Epithelial cell of esophagus (primary cell): ENCODE measurements around the gene TRAM2.

Experiments
- DNase-seq: peaks from one replicate; pipeline ENCODE4 v3.0.0; 2010; ENCODE audit warnings: low read depth
- H3K4me3 ChIP-seq: 2 replicates; pipeline ENCODE4 v1.5.1; 2011; ENCODE audit warnings: mild to moderate bottlenecking, low read length, control low read depth
- CTCF ChIP-seq: IDR thresholded peaks from 2 replicates; pipeline ENCODE4 v1.5.1; 2011; ENCODE audit warnings: low read depth, mild to moderate bottlenecking, low read length, control low read depth, inconsistent platforms; ENCODE audit not compliant: insufficient read depth; ENCODE audit errors: missing control alignments

TRAM2 gene

GRCh38 chr6:52576392-52577021 is 353 bp downstream of the TRAM2 start:
- TF ChIP-seq CTCF = peak; percentile 14
- H3K4me3 ChIP-seq = peak overlapping the region; percentile 73
- DNase-seq = peak; percentile 70

- peak overlapping the region; percentile 73 for H3K4me3 ChIP-seq
- no peak for TF ChIP-seq CTCF
- no peak for DNase-seq
Observed at GRCh38 chr6:52576054-52576391, 837 bp downstream of the TRAM2 start.

GRCh38 chr6:52575502-52575892 is 1.4 kb downstream of the TRAM2 start:
- no peak for TF ChIP-seq CTCF
- no peak for DNase-seq
- peak overlapping the region; percentile 73 for H3K4me3 ChIP-seq

GRCh38 chr6:52574709-52575501 is 2.0 kb downstream of the TRAM2 start:
- peak overlapping the region; percentile 73 for H3K4me3 ChIP-seq

GRCh38 chr6:52573295-52573694 is 3.6 kb downstream of the TRAM2 start:
- no peak for DNase-seq
- no peak for TF ChIP-seq CTCF
- no peak overlapping the region for H3K4me3 ChIP-seq

More at GRCh38 chr6:52574709-52575501, 2.0 kb downstream of the TRAM2 start:
- DNase-seq = no peak
- TF ChIP-seq CTCF = no peak

- TF ChIP-seq CTCF = no peak
- no peak overlapping the region for H3K4me3 ChIP-seq
- DNase-seq = no peak
Observed at GRCh38 chr6:52572536-52572935, 4.3 kb downstream of the TRAM2 start.
